ENCODE data around the gene EVX2. TPM values are rescaled to one million over a fixed set of nuclear protein-coding genes. Genes with fewer than 3 reads are reported as not detected.
A peak's percentile ranks its signal among the peaks of the same experiment; 100 is the strongest.

The EVX2 gene
- total RNA-seq, 1 donor from 2014 or later: not detected

- H3K4me3 Mint-ChIP-seq (ENCODE audit: low read depth): peak overlapping the region; percentile 41
- H3K9me3 Mint-ChIP-seq (ENCODE audit: low read depth): no peaks in the 10 kb centered on the region
- H3K4me1 Mint-ChIP-seq (ENCODE audit: low read depth): peaks cover 3% of the 10 kb centered on the region
- H3K27me3 Mint-ChIP-seq: peaks cover 92% of the 10 kb centered on the region
- no peak for TF ChIP-seq CTCF (IDR thresholded peaks at IDR 0.05; ENCODE audit: unreplicated experiment)
- H3K36me3 Mint-ChIP-seq (ENCODE audit: insufficient read depth): no peaks in the 10 kb centered on the region
- H3K27ac Mint-ChIP-seq: peak overlapping the region; percentile 59
- no peak for DNase-seq (ENCODE audit: low spot score, unreplicated experiment)
Observed at GRCh38 chr2:176091329-176092258, 7.8 kb upstream of the EVX2 start.

GRCh38 chr2:176090862-176091261 is 7.1 kb upstream of the EVX2 start:
- no peaks in the 10 kb centered on the region for H3K36me3 Mint-ChIP-seq (ENCODE audit: insufficient read depth)
- no peak overlapping the region for H3K4me3 Mint-ChIP-seq (ENCODE audit: low read depth)
- peaks cover 92% of the 10 kb centered on the region for H3K27me3 Mint-ChIP-seq
- no peak for DNase-seq (ENCODE audit: low spot score, unreplicated experiment)
- no peak overlapping the region for H3K27ac Mint-ChIP-seq
- no peaks in the 10 kb centered on the region for H3K9me3 Mint-ChIP-seq (ENCODE audit: low read depth)
- no peak for TF ChIP-seq CTCF (IDR thresholded peaks at IDR 0.05; ENCODE audit: unreplicated experiment)
- peaks cover 3% of the 10 kb centered on the region for H3K4me1 Mint-ChIP-seq (ENCODE audit: low read depth)

- Mint-ChIP-seq H3K4me1 (ENCODE audit: low read depth) (peaks cover 3% of the 10 kb centered on the region), H3K27me3 (peaks cover 92% of the 10 kb centered on the region), H3K36me3 (ENCODE audit: insufficient read depth) (no peaks in the 10 kb centered on the region), H3K9me3 (ENCODE audit: low read depth) (no peaks in the 10 kb centered on the region), H3K4me3 (ENCODE audit: low read depth) (no peak overlapping the region), H3K27ac (no peak overlapping the region)
- DNase-seq (ENCODE audit: low spot score, unreplicated experiment): no peak
- TF ChIP-seq CTCF (IDR thresholded peaks at IDR 0.05; ENCODE audit: unreplicated experiment): no peak
Observed at GRCh38 chr2:176089843-176090395, 6.2 kb upstream of the EVX2 start.

- H3K4me3 Mint-ChIP-seq (ENCODE audit: low read depth): no peak overlapping the region
- peaks cover 3% of the 10 kb centered on the region for H3K4me1 Mint-ChIP-seq (ENCODE audit: low read depth)
- H3K36me3 Mint-ChIP-seq (ENCODE audit: insufficient read depth): no peaks in the 10 kb centered on the region
- H3K9me3 Mint-ChIP-seq (ENCODE audit: low read depth): no peaks in the 10 kb centered on the region
- H3K27ac Mint-ChIP-seq: no peak overlapping the region
- no peak for DNase-seq (ENCODE audit: low spot score, unreplicated experiment)
- peaks cover 92% of the 10 kb centered on the region for H3K27me3 Mint-ChIP-seq
- no peak for TF ChIP-seq CTCF (IDR thresholded peaks at IDR 0.05; ENCODE audit: unreplicated experiment)
Observed at GRCh38 chr2:176088937-176089842, 5.4 kb upstream of the EVX2 start.

Measured in progenitor cell of endocrine pancreas (in vitro differentiated cells).